Ovary (tissue), 9 donors: ENCODE results near the gene PFDN4. TPM values are rescaled to one million over a fixed set of nuclear protein-coding genes. Genes with fewer than 3 reads are reported as not detected.
"Not testable (repeated sequence)": the region's sequence is repeated elsewhere in the genome, so short reads cannot be mapped to it uniquely, and the experiment has no call there.

Source experiments
- DNase-seq, 5 donors: peaks; one replicate each; pipeline ENCODE4 v3.0.0-alpha.2; 2019 to 2020
- H3K27ac ChIP-seq, 2 donors: fragments of 200-600 bp; one replicate each; pipeline versions ENCODE4 v1.5.1 to v1.8.0; 2019 to 2022
- H3K27me3 ChIP-seq: fragments of 200-600 bp; one replicate; pipeline ENCODE4 v1.8.0; 2022
- H3K36me3 ChIP-seq: fragments of 200-600 bp; sonication (generic); one replicate; pipeline ENCODE4 v1.5.1; 2019
- H3K4me1 ChIP-seq: one replicate; pipeline ENCODE4 v1.8.1; 2013; ENCODE audit warnings: mild to moderate bottlenecking, moderate library complexity; ENCODE audit not compliant: insufficient read depth
- H3K4me3 ChIP-seq: fragments of 200-600 bp; sonication (generic); one replicate; pipeline ENCODE4 v1.5.1; 2017
- H3K9me3 ChIP-seq, 2 donors: fragments of 200-600 bp in 1 of 2; sonication (generic) in 1 of 2; one replicate each; pipeline versions ENCODE4 v1.5.1 to v1.8.1; 2013 to 2019; ENCODE audit warnings: mild to moderate bottlenecking in 1 of 2, moderate library complexity in 1 of 2
- EP300 ChIP-seq: sonication (generic); formaldehyde crosslinking; IDR thresholded peaks from one replicate; pipeline ENCODE4 v1.6.1; 2017; ENCODE audit warnings: antibody characterized with exemption
- POLR2A ChIP-seq: fragments of 450-650 bp; IDR thresholded peaks from one replicate; pipeline ENCODE4 v1.6.1; 2017; ENCODE audit warnings: antibody characterized with exemption, mild to moderate bottlenecking, moderate library complexity
- WGBS, 3 donors: extraction: QIAGEN DNeasy Blood & Tissue Kit in 1 of 3; methylation state at CpG; one replicate each; pipeline versions ENCODE4 v1.1.5 to v1.1.7; 2013 to 2017; 5-methylcytosine and 5-hydroxymethylcytosine counted together
- intact Hi-C, 4 donors: fragments of 100-400 bp; cut with DNase I; formaldehyde crosslinking; loops; one replicate each; pipeline versions ENCODE4 v1.11.0 to v1.15.1; 2022 to 2023
- polyA plus RNA-seq, 2 donors: library from polyadenylated mRNA; stranded (reverse); fragments of 200-250 nt in 1 of 2; fragments of 350-450 nt in 1 of 2; fragmentation: Illumina TruSeq in 1 of 2; extraction: RNeasy Lipid Tissue Mini Kit (QIAGEN cat#74804) in 1 of 2; gene quantifications; one replicate each; pipeline ENCODE4 v1.2.3, GENCODE V29; 2013 to 2014
- total RNA-seq, 7 donors: library from RNA; depleted of rRNA in 2 of 7; stranded (reverse); fragments of >200 nt in 2 of 7; fragmentation: NEBNext Ultra II Directional in 3 of 7; extraction: Animal tissue kit (Norgen Biotek cat#: 25700) in 3 of 7; gene quantifications; one replicate each; pipeline versions ENCODE4 v1.1.0 to v1.2.4, GENCODE V29; 2016 to 2023
- TF ChIP-seq, protein P1 (sequence below), 3 donors: fragments of 450-650 bp in 2 of 3; fragments of 200-600 bp in 1 of 3; IDR thresholded peaks; one replicate each; pipeline versions ENCODE4 v1.5.1 to v1.8.0; 2016 to 2022; ENCODE audit warnings: antibody characterized with exemption in 3 of 3, mild to moderate bottlenecking in 1 of 3
- donor health status: DM: no; HTN: no; CAD: no; lungs with moderate emphysema.
- donor health status: DM: no; HTN: no; CAD: no.
- donor health status: Bipolar disorder and iron deficiency.
- donor health status: DM: yes; HTN: yes; CAD: no.
- donor health status: DM: no; HTN: no; CAD: no.
- donor health status: DM: yes; HTN: yes; CAD: no.

Gene PFDN4
- total and polyA plus RNA-seq, 9 donors, result 22.2 to 168 (median 33.8) TPM

DNA sequence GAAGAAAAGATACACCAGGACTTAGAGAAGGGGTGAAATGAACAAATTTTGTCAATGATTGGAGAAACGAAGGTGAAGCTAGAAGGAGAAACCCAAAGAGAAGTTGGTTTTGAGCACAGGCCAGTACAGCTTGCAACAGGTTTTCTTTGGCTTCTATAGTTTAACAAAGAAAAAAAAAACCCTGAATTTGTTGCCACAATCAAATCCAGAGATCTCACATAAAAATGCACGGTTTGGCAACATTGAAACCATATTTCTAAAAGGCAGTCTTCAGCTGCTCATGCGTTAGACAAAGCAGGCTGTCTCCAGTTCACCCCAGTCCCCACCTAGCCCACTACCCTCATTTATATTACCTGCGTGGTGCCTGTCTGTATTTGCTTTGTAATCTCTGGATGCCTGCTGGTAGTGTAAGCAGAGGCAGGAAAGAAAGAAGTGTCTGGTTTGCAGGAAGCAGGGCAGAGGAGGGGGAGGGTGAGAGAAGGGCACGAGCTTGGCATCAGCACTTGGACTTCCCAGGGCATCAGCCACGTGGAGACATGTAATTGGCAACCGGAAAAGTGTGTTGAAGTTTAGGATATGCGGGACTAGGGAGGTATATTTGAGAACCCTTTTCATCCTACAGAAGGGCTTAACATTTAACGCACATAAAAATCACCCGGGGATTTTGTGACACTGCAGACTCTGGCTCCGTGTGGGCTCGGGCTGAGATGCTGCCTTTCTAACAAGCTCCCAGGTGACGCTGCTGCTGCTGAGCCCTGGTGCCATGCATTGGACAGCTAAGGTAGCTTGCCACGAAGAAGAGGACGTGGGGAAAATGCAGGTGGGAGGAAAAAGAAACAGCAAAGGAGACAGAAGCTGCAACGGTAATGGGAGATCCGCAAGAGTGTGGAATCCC is 14.4 kb downstream of the PFDN4 start:
- intact Hi-C loops, result no loop called here
- Histone ChIP-seq H3K36me3 (no peaks in the 10 kb centered on the region), H3K27ac (no peak overlapping the region), H3K27me3 (no peaks in the 10 kb centered on the region), H3K9me3 (no peaks in the 10 kb centered on the region), H3K4me1 (no peaks in the 10 kb centered on the region), H3K4me3 (no peak overlapping the region)
- 56 to 74% (median 71%) methylated on average over 17 of the region's 17 CpGs for WGBS, 3 donors
- TF ChIP-seq, protein P1, sequence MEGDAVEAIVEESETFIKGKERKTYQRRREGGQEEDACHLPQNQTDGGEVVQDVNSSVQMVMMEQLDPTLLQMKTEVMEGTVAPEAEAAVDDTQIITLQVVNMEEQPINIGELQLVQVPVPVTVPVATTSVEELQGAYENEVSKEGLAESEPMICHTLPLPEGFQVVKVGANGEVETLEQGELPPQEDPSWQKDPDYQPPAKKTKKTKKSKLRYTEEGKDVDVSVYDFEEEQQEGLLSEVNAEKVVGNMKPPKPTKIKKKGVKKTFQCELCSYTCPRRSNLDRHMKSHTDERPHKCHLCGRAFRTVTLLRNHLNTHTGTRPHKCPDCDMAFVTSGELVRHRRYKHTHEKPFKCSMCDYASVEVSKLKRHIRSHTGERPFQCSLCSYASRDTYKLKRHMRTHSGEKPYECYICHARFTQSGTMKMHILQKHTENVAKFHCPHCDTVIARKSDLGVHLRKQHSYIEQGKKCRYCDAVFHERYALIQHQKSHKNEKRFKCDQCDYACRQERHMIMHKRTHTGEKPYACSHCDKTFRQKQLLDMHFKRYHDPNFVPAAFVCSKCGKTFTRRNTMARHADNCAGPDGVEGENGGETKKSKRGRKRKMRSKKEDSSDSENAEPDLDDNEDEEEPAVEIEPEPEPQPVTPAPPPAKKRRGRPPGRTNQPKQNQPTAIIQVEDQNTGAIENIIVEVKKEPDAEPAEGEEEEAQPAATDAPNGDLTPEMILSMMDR (IDR thresholded peaks at IDR 0.05), result no peak
- TF ChIP-seq EP300, result no peak
- DNase-seq, result no peak

DNA sequence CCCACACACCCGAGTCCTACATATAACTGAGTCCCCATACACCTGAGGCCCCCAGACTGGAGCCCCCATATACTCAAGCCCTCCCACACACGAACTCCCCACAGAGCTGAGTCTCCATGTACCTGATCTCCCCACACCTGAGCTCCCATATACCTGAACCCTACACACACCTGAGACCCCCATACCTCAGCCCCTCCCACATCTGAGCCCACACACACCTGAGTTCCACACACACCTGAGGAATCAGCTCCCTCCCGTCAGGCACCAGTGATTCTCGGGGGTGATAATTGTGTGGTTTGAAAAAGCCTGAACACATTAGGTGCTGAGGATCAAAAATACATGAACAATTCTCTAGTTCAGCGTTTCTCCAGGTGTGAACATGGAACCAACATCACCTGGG is 15.4 kb downstream of the PFDN4 start:
- TF ChIP-seq, protein P1 (IDR thresholded peaks at IDR 0.05), result no peak
- TF ChIP-seq POLR2A (no peak), EP300 (no peak)
- intact Hi-C loops, result no loop called here
- no peak for DNase-seq
- Histone ChIP-seq H3K9me3 (no peaks in the 10 kb centered on the region), H3K4me3 (no peak overlapping the region), H3K4me1 (no peaks in the 10 kb centered on the region), H3K27ac (no peak overlapping the region), H3K36me3 (no peaks in the 10 kb centered on the region), H3K27me3 (no peaks in the 10 kb centered on the region)
- 81 to 86% (median 82%) methylated on average over 5 of the region's 5 CpGs for WGBS, 3 donors

DNA sequence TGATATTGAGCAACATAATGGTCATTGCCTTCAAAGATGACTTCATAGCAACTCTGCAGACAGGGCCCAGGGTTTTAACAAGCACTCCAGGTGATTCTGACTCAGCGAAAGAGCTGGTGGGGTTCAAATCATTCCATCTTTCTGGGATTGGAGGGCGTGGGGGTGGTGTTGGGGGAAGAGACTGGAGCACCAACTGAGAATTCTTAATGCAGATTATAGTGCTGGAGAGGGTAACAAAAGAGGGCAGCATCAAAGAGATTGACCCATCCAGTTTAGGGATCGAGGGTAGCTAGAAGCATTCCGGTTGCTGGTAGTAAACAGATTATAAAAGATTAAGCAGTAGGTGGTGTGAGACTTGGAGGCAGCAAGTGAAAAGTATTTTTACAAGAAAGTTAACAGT is 15.9 kb downstream of the PFDN4 start:
- WGBS, 3 donors, result 58 to 68% (median 60%) methylated on average over 4 of the region's 4 CpGs
- intact Hi-C loops, result no loop called here
- Histone ChIP-seq H3K27ac (no peak overlapping the region), H3K4me3 (no peak overlapping the region), H3K36me3 (no peaks in the 10 kb centered on the region), H3K9me3 (no peaks in the 10 kb centered on the region), H3K27me3 (no peaks in the 10 kb centered on the region), H3K4me1 (no peaks in the 10 kb centered on the region)
- TF ChIP-seq EP300 (no peak), POLR2A (no peak)
- TF ChIP-seq, protein P1 (IDR thresholded peaks at IDR 0.05), result no peak
- DNase-seq, result no peak

DNA sequence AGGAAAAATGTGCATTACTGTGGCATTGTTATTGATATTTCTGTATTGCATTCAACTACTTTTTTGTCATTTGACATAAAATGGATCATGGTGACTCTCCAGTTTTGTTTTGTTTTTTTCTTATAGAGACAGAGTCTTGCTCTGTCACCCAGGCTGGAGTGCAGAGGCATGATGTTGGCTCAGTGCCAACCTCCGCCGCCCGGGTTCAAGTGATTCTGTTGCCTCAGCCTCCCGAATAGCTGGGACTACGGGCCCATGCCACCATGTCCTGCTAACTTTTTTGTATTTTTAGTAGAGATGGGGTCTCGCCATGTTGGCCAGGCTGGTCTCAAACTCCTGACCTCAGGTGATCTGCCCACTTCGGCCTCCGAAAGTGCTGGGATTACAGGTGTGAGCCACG is 16.8 kb downstream of the PFDN4 start:
- DNase-seq, H3K4me1 ChIP-seq, H3K4me3 ChIP-seq, H3K27me3 ChIP-seq, intact Hi-C loops, H3K36me3 ChIP-seq, H3K9me3 ChIP-seq, H3K27ac ChIP-seq: not testable (repeated sequence)
- WGBS, 3 donors, result 79 to 92% (median 91%) methylated on average over 9 of the region's 9 CpGs

DNA sequence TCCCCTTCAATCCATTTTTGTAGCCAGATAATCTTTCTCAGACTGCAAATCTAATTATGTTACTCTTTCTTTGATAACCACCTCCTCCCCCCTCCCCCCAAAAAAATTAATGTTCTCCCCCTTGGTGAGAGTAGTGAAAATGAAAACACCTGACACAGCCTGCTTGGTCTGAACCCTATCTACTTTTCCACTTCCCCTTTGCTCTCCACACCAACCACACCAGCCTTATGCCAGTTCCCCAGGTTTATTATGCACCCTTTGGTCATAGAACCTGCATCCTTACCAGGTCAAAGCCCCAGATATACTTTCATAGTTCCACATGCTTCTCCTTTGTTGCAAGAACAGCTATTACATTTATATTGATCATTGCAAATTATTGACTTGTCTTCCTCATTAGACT is 19.4 kb downstream of the PFDN4 start:
- no peaks in the 10 kb centered on the region for H3K36me3 ChIP-seq
- no peak overlapping the region for H3K27ac ChIP-seq
- intact Hi-C loops, result no loop called here
- no peaks in the 10 kb centered on the region for H3K27me3 ChIP-seq
- no peak overlapping the region for H3K4me3 ChIP-seq
- H3K9me3 ChIP-seq, result no peaks in the 10 kb centered on the region
- no peaks in the 10 kb centered on the region for H3K4me1 ChIP-seq
- TF ChIP-seq, protein P1 (IDR thresholded peaks at IDR 0.05), result no peak
- TF ChIP-seq POLR2A, result no peak
- TF ChIP-seq EP300, result no peak
- DNase-seq, result no peak
